Spleen (tissue), 11 donors: ENCODE measurements around the gene PIGS. TPM values are rescaled to one million over a fixed set of nuclear protein-coding genes. Genes with fewer than 3 reads are reported as not detected.

ENCODE experiments used
- DNase-seq: peaks from one replicate; pipeline ENCODE4 v3.0.0-alpha.2; 2020
- H3K27ac ChIP-seq, 8 donors: fragments of 200-600 bp; sonication (generic) in 7 of 8; 1 replicate in 4 of 8; 2 replicates in 4 of 8; pipeline versions ENCODE4 v1.5.0 to v1.8.0; 2016 to 2021; ENCODE audit warnings: inconsistent platforms in 4 of 8, mild to moderate bottlenecking in 4 of 8, moderate library complexity in 1 of 8
- H3K27me3 ChIP-seq, 7 donors: fragments of 200-600 bp; sonication (generic) in 6 of 7; replicated peaks in 1 of 7; 1 replicate in 4 of 7; 2 replicates in 3 of 7; pipeline versions ENCODE4 v1.5.0 to v1.8.0; 2016 to 2021; ENCODE audit warnings: inconsistent platforms in 3 of 7, mild to moderate bottlenecking in 1 of 7
- H3K36me3 ChIP-seq, 6 donors: fragments of 200-600 bp; sonication (generic) in 5 of 6; 1 replicate in 4 of 6; 2 replicates in 2 of 6; pipeline versions ENCODE4 v1.5.0 to v1.8.0; 2016 to 2021; ENCODE audit warnings: inconsistent platforms in 2 of 6
- H3K4me1 ChIP-seq, 6 donors: fragments of 200-600 bp; sonication (generic) in 5 of 6; 1 replicate in 3 of 6; 2 replicates in 3 of 6; pipeline versions ENCODE4 v1.5.0 to v1.8.0; 2016 to 2021; ENCODE audit warnings: inconsistent platforms in 3 of 6
- H3K4me3 ChIP-seq, 8 donors: fragments of 200-600 bp; sonication (generic) in 7 of 8; 1 replicate in 4 of 8; 2 replicates in 4 of 8; pipeline versions ENCODE4 v1.5.0 to v1.8.0; 2016 to 2021; ENCODE audit warnings: inconsistent platforms in 4 of 8, mild to moderate bottlenecking in 4 of 8, moderate library complexity in 2 of 8
- H3K9me3 ChIP-seq, 8 donors: fragments of 200-600 bp; sonication (generic) in 7 of 8; 1 replicate in 4 of 8; 2 replicates in 4 of 8; pipeline versions ENCODE4 v1.5.0 to v1.8.0; 2016 to 2021; ENCODE audit warnings: inconsistent platforms in 4 of 8
- POLR2A ChIP-seq, 3 donors: fragments of 450-650 bp; IDR thresholded peaks; one replicate each; pipeline ENCODE4 v1.5.1; 2017; ENCODE audit warnings: antibody characterized with exemption in 3 of 3, mild to moderate bottlenecking in 1 of 3
- POLR2AphosphoS5 ChIP-seq, 3 donors: sonication (generic); formaldehyde crosslinking; IDR thresholded peaks; one replicate each; pipeline ENCODE4 v1.5.1; 2017; ENCODE audit warnings: antibody characterized with exemption in 3 of 3
- WGBS, 5 donors: extraction: QIAGEN DNeasy Blood & Tissue Kit in 3 of 5; methylation state at CpG; one replicate each; pipeline versions ENCODE4 v1.1.5 to v1.1.7; 2013 to 2018; 5-methylcytosine and 5-hydroxymethylcytosine counted together
- intact Hi-C: fragments of 100-400 bp; cut with DNase I; formaldehyde crosslinking; loops from one replicate; pipeline ENCODE4 v1.15.0; 2023; ENCODE audit warnings: low total_unique reads
- polyA plus RNA-seq, 3 donors: library from polyadenylated mRNA; stranded (reverse); fragments of 200-250 nt; gene quantifications; one replicate each; pipeline ENCODE4 v1.2.1, GENCODE V29; 2013
- total RNA-seq, 7 donors: library from RNA; depleted of rRNA in 3 of 7; stranded (reverse); fragments of >200 nt in 3 of 7; fragmentation: NEBNext Ultra II Directional in 4 of 7; extraction: Animal tissue kit (Norgen Biotek cat#: 25700) in 4 of 7; gene quantifications; one replicate each; pipeline versions ENCODE4 v1.1.0 to v1.2.1, GENCODE V29; 2016 to 2021
- TF ChIP-seq, protein P1 (sequence below), 11 experiments: fragments of 200-600 bp in 7 of 11; fragments of 450-650 bp in 4 of 11; sonication (generic) in 4 of 11; IDR thresholded peaks in 8 of 11; conservative IDR thresholded peaks in 3 of 11; 1 replicate in 7 of 11; 2 replicates in 4 of 11; pipeline versions ENCODE4 v1.4.0 to v1.8.0; 2016 to 2021; ENCODE audit warnings: antibody characterized with exemption in 11 of 11, inconsistent platforms in 4 of 11, mild to moderate bottlenecking in 1 of 11
- donor health status: healthy with polysubstance abuse.
- donor health status: DM: no; HTN: no; CAD: no; lungs with moderate emphysema.
- donor health status: DM: no; HTN: no; CAD: no.
- donor health status: Bipolar disorder and iron deficiency.
- donor health status: healthy.
- donor health status: DM: no; HTN: no; CAD: no.
- donor health status: DM: yes; HTN: yes; CAD: no.

The PIGS gene
- total and polyA plus RNA-seq, 10 donors = 13.3 to 77.6 (median 50.0) TPM

DNA sequence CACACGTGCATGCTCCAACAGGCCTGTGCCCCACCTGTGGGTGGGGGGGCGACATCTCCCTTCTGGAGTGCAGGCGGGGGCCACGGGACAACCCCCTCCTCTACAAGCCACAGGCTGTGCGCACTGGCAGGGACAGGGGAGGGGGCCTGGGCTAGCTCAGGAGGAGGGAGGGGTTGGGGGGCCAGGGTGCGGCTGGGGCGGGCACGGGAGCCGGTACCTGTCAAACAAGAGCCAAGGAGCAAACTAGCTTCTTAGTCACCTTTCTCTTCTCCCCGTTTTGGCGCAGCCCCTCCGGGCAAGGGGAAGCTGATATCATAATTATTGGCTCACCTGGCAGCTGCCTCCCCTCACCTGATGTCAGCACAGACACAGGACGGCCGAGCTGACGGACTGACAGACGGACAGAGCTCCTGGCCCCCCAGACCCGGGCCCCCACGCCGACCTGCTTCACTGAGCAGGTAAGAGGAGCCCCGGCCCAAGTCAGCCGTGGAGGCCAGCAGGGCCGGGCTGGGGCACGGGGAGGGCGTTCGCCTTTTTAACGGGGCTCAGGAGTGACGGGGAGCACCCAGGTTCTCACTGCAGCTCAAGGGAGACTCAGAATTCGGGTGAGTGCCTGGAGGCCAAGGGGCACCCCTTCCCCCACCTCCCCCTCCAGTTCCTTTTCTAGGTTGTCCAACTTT lies 65.2 kb downstream of the PIGS start, which contains the start of gene FOXN1:
FOXN1 (plus strand) TSS at position 363 of the 680 bp plus-strand sequence. CDS start 17,622 bp downstream, outside the sequence.
- 88 to 92% (median 89%) methylated on average over 14 to 28 of the region's 28 CpGs for WGBS, 5 donors
- TF ChIP-seq, protein P1, sequence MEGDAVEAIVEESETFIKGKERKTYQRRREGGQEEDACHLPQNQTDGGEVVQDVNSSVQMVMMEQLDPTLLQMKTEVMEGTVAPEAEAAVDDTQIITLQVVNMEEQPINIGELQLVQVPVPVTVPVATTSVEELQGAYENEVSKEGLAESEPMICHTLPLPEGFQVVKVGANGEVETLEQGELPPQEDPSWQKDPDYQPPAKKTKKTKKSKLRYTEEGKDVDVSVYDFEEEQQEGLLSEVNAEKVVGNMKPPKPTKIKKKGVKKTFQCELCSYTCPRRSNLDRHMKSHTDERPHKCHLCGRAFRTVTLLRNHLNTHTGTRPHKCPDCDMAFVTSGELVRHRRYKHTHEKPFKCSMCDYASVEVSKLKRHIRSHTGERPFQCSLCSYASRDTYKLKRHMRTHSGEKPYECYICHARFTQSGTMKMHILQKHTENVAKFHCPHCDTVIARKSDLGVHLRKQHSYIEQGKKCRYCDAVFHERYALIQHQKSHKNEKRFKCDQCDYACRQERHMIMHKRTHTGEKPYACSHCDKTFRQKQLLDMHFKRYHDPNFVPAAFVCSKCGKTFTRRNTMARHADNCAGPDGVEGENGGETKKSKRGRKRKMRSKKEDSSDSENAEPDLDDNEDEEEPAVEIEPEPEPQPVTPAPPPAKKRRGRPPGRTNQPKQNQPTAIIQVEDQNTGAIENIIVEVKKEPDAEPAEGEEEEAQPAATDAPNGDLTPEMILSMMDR (IDR thresholded peaks at IDR 0.05 in 8 of 11, conservative IDR thresholded peaks at IDR 0.05 in 3 of 11) = no peak
- TF ChIP-seq POLR2A (IDR thresholded peaks at IDR 0.05) = no peak
- no peak for TF ChIP-seq POLR2AphosphoS5 (IDR thresholded peaks at IDR 0.05)
- DNase-seq = no peak
- no peak within 1 kb of the TSS for H3K4me3 ChIP-seq
- H3K9me3 ChIP-seq = no peaks in the 10 kb centered on the region
- peaks cover 0 to 11% (median 7%) of the 10 kb centered on the region in 6 donors for H3K4me1 ChIP-seq
- intact Hi-C loops = no loop called here
- peaks cover 0 to 49% (median 13%) of the 10 kb centered on the region in 7 donors for H3K27me3 ChIP-seq
- H3K27ac ChIP-seq = no peak within 1 kb of the TSS
- no peaks in the 10 kb centered on the region for H3K36me3 ChIP-seq

DNA sequence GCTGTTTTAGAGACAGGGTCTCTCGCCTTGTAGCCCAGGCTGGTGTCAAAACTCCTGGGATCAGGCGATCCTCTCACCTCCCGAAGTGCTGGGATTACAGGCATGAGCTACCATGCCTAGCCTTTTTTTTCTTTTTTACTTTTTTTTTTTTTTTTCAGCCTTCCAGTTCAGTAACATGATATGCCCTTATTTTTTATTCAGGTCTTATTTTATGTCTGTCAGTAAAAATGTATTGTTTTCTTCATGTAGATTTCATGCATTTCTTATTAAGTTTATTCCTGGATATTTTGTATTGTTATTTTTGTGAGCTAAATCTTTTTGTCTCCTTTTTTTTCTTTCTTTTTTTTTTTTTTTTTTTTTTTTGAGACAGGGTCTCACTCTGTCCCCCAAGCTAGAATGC lies 67.9 kb downstream of the PIGS start:
- Histone ChIP-seq H3K27ac (no peak overlapping the region), H3K4me1 (peaks cover 0 to 20% (median 13%) of the 10 kb centered on the region in 6 donors), H3K4me3 (no peak overlapping the region), H3K9me3 (no peaks in the 10 kb centered on the region), H3K27me3 (peaks cover 0 to 22% (median 6%) of the 10 kb centered on the region in 7 donors), H3K36me3 (no peaks in the 10 kb centered on the region)
- intact Hi-C loops = no loop called here
- DNase-seq = no peak
- 84 to 96% (median 91%) methylated on average over 3 of the region's 3 CpGs for WGBS, 5 donors
- TF ChIP-seq, protein P1 (IDR thresholded peaks at IDR 0.05 in 8 of 11, conservative IDR thresholded peaks at IDR 0.05 in 3 of 11) = no peak
- TF ChIP-seq POLR2AphosphoS5 (IDR thresholded peaks at IDR 0.05) (no peak), POLR2A (IDR thresholded peaks at IDR 0.05) (no peak)

Other genes with a start within 250 kb of the PIGS start
- 10 to 100 TPM; 28.4 to 52.2 (median 31.1) TPM for gene IFT20, start 236.1 kb downstream of the PIGS start, total RNA-seq
- gene IFT20, start 236.1 kb downstream of the PIGS start, polyA plus RNA-seq = 10 to 100 TPM; 46.8 to 52.8 (median 52.1) TPM
- 100 to 1,000 TPM in 4 of 7 donors, 10 to 100 TPM in 3; 83.8 to 154 (median 108) TPM for gene TNFAIP1, start 235.8 kb downstream of the PIGS start, total RNA-seq
- 10 to 100 TPM; 15.2 to 34.2 (median 16.3) TPM for gene TNFAIP1, start 235.8 kb downstream of the PIGS start, polyA plus RNA-seq
- 10 to 100 TPM; 45.6 to 62.6 (median 49.0) TPM for gene POLDIP2, start 214.0 kb downstream of the PIGS start, total RNA-seq
- gene POLDIP2, start 214.0 kb downstream of the PIGS start, polyA plus RNA-seq = 10 to 100 TPM; 27.8 to 47.1 (median 38.7) TPM
- not detected for gene SEBOX, start 206.3 kb downstream of the PIGS start, total RNA-seq
- gene SEBOX, start 206.3 kb downstream of the PIGS start, polyA plus RNA-seq = not detected
- 1 to 10 TPM in 4 of 7 donors, under 1 TPM in 3; 0.84 to 4.0 (median 1.7) TPM for gene VTN, start 201.2 kb downstream of the PIGS start, total RNA-seq
- 1 to 10 TPM; 1.2 to 1.8 (median 1.4) TPM for gene VTN, start 201.2 kb downstream of the PIGS start, polyA plus RNA-seq
- gene SARM1, start 199.8 kb downstream of the PIGS start, total RNA-seq = 10 to 100 TPM; 25.9 to 48.7 (median 39.9) TPM
- gene SARM1, start 199.8 kb downstream of the PIGS start, polyA plus RNA-seq = 10 to 100 TPM in 1 of 3 donors, 1 to 10 TPM in 2; 4.7 to 17.1 (median 6.3) TPM
- 10 to 100 TPM; 18.9 to 28.9 (median 24.6) TPM for gene SLC46A1, start 165.3 kb downstream of the PIGS start, total RNA-seq
- gene SLC46A1, start 165.3 kb downstream of the PIGS start, polyA plus RNA-seq = 1 to 10 TPM; 2.1 to 4.8 (median 2.3) TPM
- not detected for gene SLC13A2, start 97.9 kb downstream of the PIGS start, total RNA-seq
- under 1 TPM in 1 of 3 donors, not detected in 2; 0.03 TPM for gene SLC13A2, start 97.9 kb downstream of the PIGS start, polyA plus RNA-seq
- gene FOXN1, start 65.2 kb downstream of the PIGS start, total RNA-seq = not detected
- not detected for gene FOXN1, start 65.2 kb downstream of the PIGS start, polyA plus RNA-seq
- 10 to 100 TPM; 41.5 to 76.0 (median 65.7) TPM for gene UNC119, start 18.9 kb downstream of the PIGS start, total RNA-seq
- 10 to 100 TPM; 52.9 to 68.6 (median 59.1) TPM for gene UNC119, start 18.9 kb downstream of the PIGS start, polyA plus RNA-seq
- gene ALDOC, start 5.4 kb upstream of the PIGS start, total RNA-seq = 10 to 100 TPM; 18.1 to 64.4 (median 40.3) TPM
- 10 to 100 TPM; 16.9 to 24.8 (median 19.1) TPM for gene ALDOC, start 5.4 kb upstream of the PIGS start, polyA plus RNA-seq
- gene SPAG5, start 27.5 kb upstream of the PIGS start, total RNA-seq = 10 to 100 TPM in 5 of 7 donors, 1 to 10 TPM in 2; 6.2 to 19.7 (median 14.3) TPM
- 10 to 100 TPM in 2 of 3 donors, 1 to 10 TPM in 1; 9.6 to 18.0 (median 14.9) TPM for gene SPAG5, start 27.5 kb upstream of the PIGS start, polyA plus RNA-seq
- gene RSKR, start 42.7 kb upstream of the PIGS start, total RNA-seq = 10 to 100 TPM; 11.6 to 30.9 (median 19.3) TPM
- gene RSKR, start 42.7 kb upstream of the PIGS start, polyA plus RNA-seq = 1 to 10 TPM; 2.1 to 4.5 (median 2.8) TPM
- gene BLTP2, start 73.6 kb upstream of the PIGS start, total RNA-seq = 100 to 1,000 TPM; 143 to 193 (median 149) TPM
- 10 to 100 TPM; 11.8 to 25.2 (median 14.6) TPM for gene BLTP2, start 73.6 kb upstream of the PIGS start, polyA plus RNA-seq
- 10 to 100 TPM; 43.1 to 54.5 (median 48.7) TPM for gene SDF2, start 90.4 kb upstream of the PIGS start, total RNA-seq
- gene SDF2, start 90.4 kb upstream of the PIGS start, polyA plus RNA-seq = 10 to 100 TPM; 28.7 to 38.3 (median 35.2) TPM
- 10 to 100 TPM; 68.5 to 91.2 (median 78.7) TPM for gene SUPT6H, start 90.7 kb upstream of the PIGS start, total RNA-seq
- gene SUPT6H, start 90.7 kb upstream of the PIGS start, polyA plus RNA-seq = 10 to 100 TPM; 11.6 to 29.7 (median 24.0) TPM
- 1 to 10 TPM; 4.3 to 8.5 (median 6.6) TPM for gene PROCA1, start 140.4 kb upstream of the PIGS start, total RNA-seq
- gene PROCA1, start 140.4 kb upstream of the PIGS start, polyA plus RNA-seq = 10 to 100 TPM in 2 of 3 donors, 1 to 10 TPM in 1; 6.0 to 14.5 (median 12.8) TPM
- 100 to 1,000 TPM in 1 of 7 donors, 10 to 100 TPM in 6; 31.4 to 111 (median 49.4) TPM for gene RAB34, start 146.3 kb upstream of the PIGS start, total RNA-seq
- 10 to 100 TPM; 45.6 to 59.5 (median 56.6) TPM for gene RAB34, start 146.3 kb upstream of the PIGS start, polyA plus RNA-seq
- gene RPL23A, start 148.5 kb upstream of the PIGS start, total RNA-seq = 1,000 to 10,000 TPM in 4 of 7 donors, 100 to 1,000 TPM in 3; 571 to 2,010 (median 1,472) TPM
- 1,000 to 10,000 TPM; 2,562 to 3,144 (median 3,044) TPM for gene RPL23A, start 148.5 kb upstream of the PIGS start, polyA plus RNA-seq
- 1 to 10 TPM in 5 of 7 donors, under 1 TPM in 1, not detected in 1; 0.97 to 2.6 (median 2.0) TPM for gene TLCD1, start 154.7 kb upstream of the PIGS start, total RNA-seq
- 1 to 10 TPM; 2.3 to 3.5 (median 2.4) TPM for gene TLCD1, start 154.7 kb upstream of the PIGS start, polyA plus RNA-seq
- gene NEK8, start 157.3 kb upstream of the PIGS start, total RNA-seq = 10 to 100 TPM in 6 of 7 donors, 1 to 10 TPM in 1; 8.9 to 17.6 (median 12.8) TPM
- gene NEK8, start 157.3 kb upstream of the PIGS start, polyA plus RNA-seq = 10 to 100 TPM in 1 of 3 donors, 1 to 10 TPM in 2; 7.3 to 14.3 (median 7.7) TPM
- 10 to 100 TPM; 19.8 to 75.5 (median 32.7) TPM for gene TRAF4, start 172.5 kb upstream of the PIGS start, total RNA-seq
- 10 to 100 TPM; 24.8 to 38.1 (median 35.6) TPM for gene TRAF4, start 172.5 kb upstream of the PIGS start, polyA plus RNA-seq